Fibroblast of villous mesenchyme (primary cell): ENCODE results near the gene MBNL1. TPM values are rescaled to one million over a fixed set of nuclear protein-coding genes. Genes with fewer than 3 reads are reported as not detected.

ENCODE experiments used
- DNase-seq: peaks from one replicate; pipeline ENCODE4 v3.0.0-alpha.2; 2010; ENCODE audit warnings: low read depth
- H3K4me3 ChIP-seq: 2 replicates; pipeline ENCODE4 v1.5.1; 2011; ENCODE audit warnings: low read depth, mild to moderate bottlenecking, low read length
- CTCF ChIP-seq: IDR thresholded peaks from 2 replicates; pipeline ENCODE4 v1.5.1; 2012; ENCODE audit warnings: low read depth, mild to moderate bottlenecking, low read length; ENCODE audit not compliant: insufficient read depth
- total RNA-seq: library from RNA; depleted of rRNA; stranded (reverse); fragments of >200 nt; gene quantifications from 2 replicates; pipeline ENCODE4 v1.2.3, GENCODE V29; 2012

The MBNL1 gene
- total RNA-seq, 1 donor, result 440 TPM

DNA sequence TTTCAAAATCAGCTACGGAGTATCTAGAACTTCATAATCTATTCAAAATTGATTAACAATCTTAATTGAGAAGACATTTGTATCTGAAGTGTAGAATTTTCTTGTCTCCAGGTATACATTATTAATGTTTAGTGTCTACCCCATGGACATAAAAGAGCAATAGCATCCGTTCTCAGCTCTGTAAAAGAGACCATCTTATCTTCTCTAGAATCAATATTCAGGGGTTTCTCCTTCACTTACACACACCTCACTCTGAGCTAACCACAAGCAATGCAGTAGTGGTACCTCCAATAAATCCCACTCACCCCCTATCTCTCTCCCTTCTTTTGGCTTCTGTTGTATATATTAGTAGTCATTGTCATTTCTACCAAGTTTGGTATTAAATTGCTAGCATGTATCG, 16.2 kb downstream of the MBNL1 start:
- no peak overlapping the region for H3K4me3 ChIP-seq
- TF ChIP-seq CTCF, result no peak
- no peak for DNase-seq

- DNase-seq, result no peak
- TF ChIP-seq CTCF, result no peak
- no peak overlapping the region for H3K4me3 ChIP-seq
These were observed 16.8 kb downstream of the MBNL1 start for GRCh38 chr3:152285509-152285908.

- no peak for DNase-seq
- no peak for TF ChIP-seq CTCF
- no peak overlapping the region for H3K4me3 ChIP-seq
These were observed 19.3 kb downstream of the MBNL1 start for GRCh38 chr3:152287898-152288576.

DNA sequence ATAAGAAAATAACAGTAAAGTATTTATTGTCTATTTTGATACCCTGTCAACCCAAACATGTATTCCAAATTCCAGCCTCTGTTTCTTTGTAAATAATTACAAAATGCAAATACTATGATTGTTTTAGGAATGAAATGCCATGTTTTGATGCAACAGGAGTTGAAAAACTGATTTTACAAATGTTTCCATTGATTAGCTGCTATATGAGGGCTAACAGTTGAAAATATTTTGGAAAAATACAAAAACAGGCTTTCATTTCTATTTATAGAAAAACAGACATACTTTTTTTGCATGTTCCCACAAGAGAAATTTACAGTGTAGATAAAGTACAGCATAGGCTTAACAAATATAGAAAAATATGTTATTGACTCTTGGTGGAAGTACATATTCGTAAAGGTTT, 20.0 kb downstream of the MBNL1 start:
- no peak for TF ChIP-seq CTCF
- DNase-seq, result no peak
- no peak overlapping the region for H3K4me3 ChIP-seq

GRCh38 chr3:152289708-152290107, 21.0 kb downstream of the MBNL1 start:
- no peak for TF ChIP-seq CTCF
- DNase-seq, result no peak
- H3K4me3 ChIP-seq, result no peak overlapping the region

DNA sequence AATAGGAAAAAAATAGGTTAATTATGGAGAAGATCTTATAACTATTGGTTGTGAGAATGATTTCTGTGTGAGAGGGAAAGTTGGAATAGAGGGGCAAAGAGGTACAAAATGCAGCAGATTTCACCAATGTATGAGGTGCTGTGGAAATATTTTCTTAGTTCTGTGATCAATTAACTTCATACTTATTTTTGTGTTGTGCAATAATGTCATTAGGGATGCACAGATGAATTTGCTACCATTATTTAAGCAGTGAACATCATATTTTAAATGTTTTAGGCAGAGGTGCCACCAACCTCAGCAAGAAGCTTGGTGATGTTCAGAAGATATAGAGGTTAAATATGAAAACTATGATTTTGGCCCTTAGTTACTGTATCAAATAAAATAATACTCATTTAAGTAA, 21.6 kb downstream of the MBNL1 start:
- no peak for DNase-seq
- H3K4me3 ChIP-seq, result no peak overlapping the region
- no peak for TF ChIP-seq CTCF

DNA sequence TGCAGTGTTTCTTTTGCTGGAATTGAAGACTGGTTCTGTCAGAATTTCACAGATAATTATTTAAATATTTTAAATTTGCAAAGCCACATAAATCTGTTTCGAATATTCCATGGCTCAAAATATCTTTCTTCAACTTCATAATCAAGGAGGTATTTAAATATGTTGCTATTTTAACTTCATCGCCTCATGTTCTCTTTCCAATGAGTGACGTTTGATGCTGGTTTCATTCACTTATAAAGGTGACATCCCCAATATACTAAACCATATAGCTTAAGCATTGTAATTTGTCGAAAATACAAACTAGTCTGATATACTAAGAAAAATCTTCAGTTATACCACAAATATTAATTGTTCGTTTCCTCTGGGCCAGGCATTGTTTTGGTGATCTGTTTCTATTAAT, 22.5 kb downstream of the MBNL1 start:
- no peak for DNase-seq
- no peak for TF ChIP-seq CTCF
- no peak overlapping the region for H3K4me3 ChIP-seq
